Measurements from ENCODE around the gene MATK. TPM values are rescaled to one million over a fixed set of nuclear protein-coding genes. Genes with fewer than 3 reads are reported as not detected.

The MATK gene
- total and polyA plus RNA-seq, 10 of the 15 experiments (the other 5 are each of a cell fraction or from before 2014, with no cell fraction given), result 0.24 to 2.2 (median 1.1) TPM; not detected in 2

GRCh38 chr19:3783660-3784584 lies 2.3 kb downstream of the MATK start:
- Histone ChIP-seq H3K9ac (ENCODE audit: control insufficient read depth, insufficient read depth, low read length) (no peak overlapping the region), H3K36me3 (ENCODE audit: control insufficient read depth in 2 of 2, insufficient read depth in 2 of 2, low read length in 1 of 2) (no peaks in the 10 kb centered on the region; a peak in 1 of 4 replicates), H2AFZ (ENCODE audit: control insufficient read depth, low read depth, low read length) (no peak overlapping the region), H3K4me2 (ENCODE audit: control insufficient read depth, insufficient read depth) (no peak overlapping the region), H3K27ac (ENCODE audit: control insufficient read depth, insufficient read depth) (no peak overlapping the region), H4K20me1 (ENCODE audit: control insufficient read depth, insufficient read depth) (no peaks in the 10 kb centered on the region), H3K79me2 (ENCODE audit: control insufficient read depth, insufficient read depth, low read length) (no peaks in the 10 kb centered on the region), H3K27me3 (replicated peaks in 1 of 2; ENCODE audit: control insufficient read depth in 2 of 2, insufficient read depth in 2 of 2, low read length in 1 of 2) (no peaks in the 10 kb centered on the region; a peak in 1 of 4 replicates), H3K9me3 (replicated peaks; ENCODE audit: control insufficient read depth, insufficient read depth, low read length) (no peaks in the 10 kb centered on the region; the same call in 2 of the 3 replicates), H3K4me3 (no peak overlapping the region), H3K4me1 (ENCODE audit: control insufficient read depth, insufficient read depth, low read length) (no peaks in the 10 kb centered on the region)
- SMC1A ChIA-PET (ENCODE audit: uncharacterized antibody, unreplicated experiment), result no interaction called here
- DNase-seq (ENCODE audit: low read depth, low spot score), result no peak
- CTCF ChIA-PET, result no interaction called here
- no TSS peak for BruUV-seq (replicated peaks)
- ATAC-seq, result no peak
- in situ Hi-C loops (cut with MboI), result no loop called here
- no peak for FAIRE-seq
- POLR2A ChIA-PET, result no interaction called here
- RAD21 ChIA-PET (ENCODE audit: unreplicated experiment), result no interaction called here
- TF ChIP-seq RAD21 (IDR thresholded peaks at IDR 0.05; ENCODE audit: insufficient read depth, low read depth, low read length) (peak; percentile 36), SP1 (IDR thresholded peaks at IDR 0.05; ENCODE audit: low read depth, low read length) (no peak), SMC3 (IDR thresholded peaks at IDR 0.05; ENCODE audit: borderline replicate concordance, low read length) (peak; percentile 18; the same call in 1 of the 2 replicates)
- TF ChIP-seq, protein P1, sequence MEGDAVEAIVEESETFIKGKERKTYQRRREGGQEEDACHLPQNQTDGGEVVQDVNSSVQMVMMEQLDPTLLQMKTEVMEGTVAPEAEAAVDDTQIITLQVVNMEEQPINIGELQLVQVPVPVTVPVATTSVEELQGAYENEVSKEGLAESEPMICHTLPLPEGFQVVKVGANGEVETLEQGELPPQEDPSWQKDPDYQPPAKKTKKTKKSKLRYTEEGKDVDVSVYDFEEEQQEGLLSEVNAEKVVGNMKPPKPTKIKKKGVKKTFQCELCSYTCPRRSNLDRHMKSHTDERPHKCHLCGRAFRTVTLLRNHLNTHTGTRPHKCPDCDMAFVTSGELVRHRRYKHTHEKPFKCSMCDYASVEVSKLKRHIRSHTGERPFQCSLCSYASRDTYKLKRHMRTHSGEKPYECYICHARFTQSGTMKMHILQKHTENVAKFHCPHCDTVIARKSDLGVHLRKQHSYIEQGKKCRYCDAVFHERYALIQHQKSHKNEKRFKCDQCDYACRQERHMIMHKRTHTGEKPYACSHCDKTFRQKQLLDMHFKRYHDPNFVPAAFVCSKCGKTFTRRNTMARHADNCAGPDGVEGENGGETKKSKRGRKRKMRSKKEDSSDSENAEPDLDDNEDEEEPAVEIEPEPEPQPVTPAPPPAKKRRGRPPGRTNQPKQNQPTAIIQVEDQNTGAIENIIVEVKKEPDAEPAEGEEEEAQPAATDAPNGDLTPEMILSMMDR (IDR thresholded peaks at IDR 0.05 in 2 of 3, conservative IDR thresholded peaks at IDR 0.05 in 1 of 3; ENCODE audit: control insufficient read depth in 2 of 3, extremely low read depth in 1 of 3, insufficient read depth in 1 of 3, low read depth in 3 of 3, low read length in 3 of 3), result peak; percentile 11 to 23 (median 22); a peak in 1 of 6 replicates
- 71% methylated on average over 46 of the region's 49 CpGs for WGBS (ENCODE audit: insufficient coverage, insufficient replicate concordance, low lambda C conversion rate, missing lambda C conversion rate)
- intact Hi-C loops (cut with micrococcal nuclease; ENCODE audit: unreplicated experiment), result no loop called here

Data from GM12878 (cell line).